Fibroblast of lung (primary cell): ENCODE measurements around the gene TESK2.

ENCODE experiments used
- EZH2 ChIP-seq: IDR thresholded peaks from 2 replicates; pipeline ENCODE4 v1.5.1; 2012; ENCODE audit warnings: low read length, control low read depth, mild to moderate bottlenecking; ENCODE audit errors: missing control alignments
- TF ChIP-seq, protein P1 (sequence below), 2 donors: IDR thresholded peaks in 1 of 2; conservative IDR thresholded peaks in 1 of 2; 1 replicate in 1 of 2; 2 replicates in 1 of 2; pipeline ENCODE4 v1.5.1; 2011 to 2012; ENCODE audit warnings: low read length in 2 of 2, control low read depth in 1 of 2, inconsistent platforms in 1 of 2, low read depth in 1 of 2, mild to moderate bottlenecking in 1 of 2

DNA sequence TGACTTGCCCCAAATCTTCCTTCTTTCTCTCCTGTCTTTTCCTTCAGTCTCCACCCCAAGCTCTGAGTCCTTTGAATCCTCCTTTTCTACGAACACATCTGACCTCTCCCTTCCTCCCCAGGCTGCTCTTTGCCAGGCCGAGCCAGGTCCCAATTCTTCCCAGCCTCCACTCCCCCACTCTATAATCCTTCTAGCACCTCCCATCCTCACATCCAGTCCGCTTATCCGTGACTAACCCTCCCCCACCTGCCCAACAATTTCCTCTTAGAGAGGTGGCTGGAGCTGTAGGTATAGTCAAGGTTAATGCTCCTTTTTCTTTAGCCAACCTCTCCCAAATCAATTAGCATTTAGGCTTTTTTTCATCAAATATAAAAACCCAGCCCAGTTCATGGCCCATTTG, 173.8 kb downstream of the TESK2 start:
- TF ChIP-seq, protein P1, sequence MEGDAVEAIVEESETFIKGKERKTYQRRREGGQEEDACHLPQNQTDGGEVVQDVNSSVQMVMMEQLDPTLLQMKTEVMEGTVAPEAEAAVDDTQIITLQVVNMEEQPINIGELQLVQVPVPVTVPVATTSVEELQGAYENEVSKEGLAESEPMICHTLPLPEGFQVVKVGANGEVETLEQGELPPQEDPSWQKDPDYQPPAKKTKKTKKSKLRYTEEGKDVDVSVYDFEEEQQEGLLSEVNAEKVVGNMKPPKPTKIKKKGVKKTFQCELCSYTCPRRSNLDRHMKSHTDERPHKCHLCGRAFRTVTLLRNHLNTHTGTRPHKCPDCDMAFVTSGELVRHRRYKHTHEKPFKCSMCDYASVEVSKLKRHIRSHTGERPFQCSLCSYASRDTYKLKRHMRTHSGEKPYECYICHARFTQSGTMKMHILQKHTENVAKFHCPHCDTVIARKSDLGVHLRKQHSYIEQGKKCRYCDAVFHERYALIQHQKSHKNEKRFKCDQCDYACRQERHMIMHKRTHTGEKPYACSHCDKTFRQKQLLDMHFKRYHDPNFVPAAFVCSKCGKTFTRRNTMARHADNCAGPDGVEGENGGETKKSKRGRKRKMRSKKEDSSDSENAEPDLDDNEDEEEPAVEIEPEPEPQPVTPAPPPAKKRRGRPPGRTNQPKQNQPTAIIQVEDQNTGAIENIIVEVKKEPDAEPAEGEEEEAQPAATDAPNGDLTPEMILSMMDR (conservative IDR thresholded peaks at IDR 0.05 in 1 of 2, IDR thresholded peaks at IDR 0.05 in 1 of 2; ENCODE audit: low read depth in 1 of 2, low read length in 2 of 2) = no peak
- TF ChIP-seq EZH2 = no peak
